ENCODE data around the gene PCNX2. TPM values are rescaled to one million over a fixed set of nuclear protein-coding genes. Genes with fewer than 3 reads are reported as not detected.

The PCNX2 gene
- total and polyA plus RNA-seq, 4 experiments from 2014 or later: 1.8 to 109 (median 55.7) TPM

GRCh38 chr1:232991238-232991637 lies 304.3 kb downstream of the PCNX2 start:
- no peaks in the 10 kb centered on the region for H3K27me3 ChIP-seq (ENCODE audit: insufficient read depth, low read length)
- Mint-ChIP-seq H3K4me3 (no peak overlapping the region), H3K36me3 (peaks cover 53 to 56% of the 10 kb centered on the region in 2 donors), H3K27me3 (no peaks in the 10 kb centered on the region), H3K27ac (peak overlapping the region in 3 of 7 donors; percentile 22 to 76 (median 74)), H3K4me1 (no peaks in the 10 kb centered on the region), H3K9me3 (peaks cover 0 to 16% (median 10%) of the 10 kb centered on the region in 8 donors)
- no peak overlapping the region for H3K4me3 ChIP-seq (ENCODE audit: low read length in 2 of 2)
- H3K4me1 ChIP-seq (ENCODE audit: insufficient read depth, low read length): no peaks in the 10 kb centered on the region
- no peaks in the 10 kb centered on the region for H3K9me3 ChIP-seq (ENCODE audit: control insufficient read depth in 1 of 2, low read length in 2 of 2)
- no peak overlapping the region for H3K27ac ChIP-seq (ENCODE audit: low read depth, low read length)
- ChIA-PET POLR2A (ENCODE audit: partially characterized antibody) (interaction anchor here (1.4 kb wide), 1 partner anchor 9 kb away, joined by 3 read pairs; no protein-coding TSS in a partner anchor), CTCF (ENCODE audit: partially characterized antibody) (interaction anchor here (1.4 kb wide), 1 partner anchor 14 kb away, joined by 4 read pairs; no protein-coding TSS in a partner anchor)
- H3K36me3 ChIP-seq (ENCODE audit: insufficient read depth, low read length): no peaks in the 10 kb centered on the region
- intact Hi-C loops (cut with micrococcal nuclease): no loop called here
- DNase-seq: no peak

- H3K36me3 Mint-ChIP-seq: peaks cover 48 to 51% of the 10 kb centered on the region in 2 donors
- no peak overlapping the region for H3K27ac ChIP-seq (ENCODE audit: low read depth, low read length)
- no peaks in the 10 kb centered on the region for H3K27me3 ChIP-seq (ENCODE audit: insufficient read depth, low read length)
- CTCF ChIA-PET (ENCODE audit: partially characterized antibody): interaction anchor here (1.2 to 1.4 kb wide), 2 partner anchors 13 to 15 kb away, joined by 3 to 4 read pairs; no protein-coding TSS in a partner anchor
- H3K9me3 Mint-ChIP-seq: peaks cover 0 to 16% (median 10%) of the 10 kb centered on the region in 8 donors
- no peak overlapping the region for H3K4me3 ChIP-seq (ENCODE audit: low read length in 2 of 2)
- no peak overlapping the region for H3K4me3 Mint-ChIP-seq
- H3K9me3 ChIP-seq (ENCODE audit: control insufficient read depth in 1 of 2, low read length in 2 of 2): no peaks in the 10 kb centered on the region
- H3K27ac Mint-ChIP-seq: peak overlapping the region in 3 of 7 donors; percentile 22 to 76 (median 55)
- H3K4me1 Mint-ChIP-seq: no peaks in the 10 kb centered on the region
- H3K36me3 ChIP-seq (ENCODE audit: insufficient read depth, low read length): peaks cover 3% of the 10 kb centered on the region
- POLR2A ChIA-PET (ENCODE audit: partially characterized antibody): interaction anchor here (0.6 to 1.4 kb wide), 2 partner anchors 8 to 28 kb away, joined by 3 read pairs; no protein-coding TSS in a partner anchor
- intact Hi-C loops (cut with micrococcal nuclease): no loop called here
- DNase-seq: no peak
- no peaks in the 10 kb centered on the region for H3K27me3 Mint-ChIP-seq
- H3K4me1 ChIP-seq (ENCODE audit: insufficient read depth, low read length): no peaks in the 10 kb centered on the region
Observed at GRCh38 chr1:232990176-232991128, 305.1 kb downstream of the PCNX2 start.

GRCh38 chr1:232988572-232989040 lies 306.9 kb downstream of the PCNX2 start:
- Mint-ChIP-seq H3K27ac (peak overlapping the region in 1 of 7 donors; percentile 36), H3K4me3 (no peak overlapping the region), H3K9me3 (peaks cover 0 to 8% (median 2%) of the 10 kb centered on the region in 8 donors), H3K27me3 (no peaks in the 10 kb centered on the region), H3K4me1 (no peaks in the 10 kb centered on the region), H3K36me3 (peaks cover 41 to 44% of the 10 kb centered on the region in 2 donors)
- intact Hi-C loops (cut with micrococcal nuclease): no loop called here
- H3K27ac ChIP-seq (ENCODE audit: low read depth, low read length): no peak overlapping the region
- no peaks in the 10 kb centered on the region for H3K9me3 ChIP-seq (ENCODE audit: control insufficient read depth in 1 of 2, low read length in 2 of 2)
- CTCF ChIA-PET (ENCODE audit: partially characterized antibody): interaction anchor here (0.8 kb wide), 1 partner anchor 1648 kb away, joined by 3 read pairs; no protein-coding TSS in a partner anchor
- no peaks in the 10 kb centered on the region for H3K27me3 ChIP-seq (ENCODE audit: insufficient read depth, low read length)
- H3K4me1 ChIP-seq (ENCODE audit: insufficient read depth, low read length): no peaks in the 10 kb centered on the region
- no peak for DNase-seq
- H3K36me3 ChIP-seq (ENCODE audit: insufficient read depth, low read length): peaks cover 6% of the 10 kb centered on the region
- POLR2A ChIA-PET (ENCODE audit: partially characterized antibody): no interaction called here
- no peak overlapping the region for H3K4me3 ChIP-seq (ENCODE audit: low read length in 2 of 2)

- Mint-ChIP-seq H3K36me3 (peaks cover 35 to 40% of the 10 kb centered on the region in 2 donors), H3K27ac (no peak overlapping the region), H3K27me3 (no peaks in the 10 kb centered on the region), H3K4me3 (no peak overlapping the region), H3K9me3 (peaks cover 0 to 1% (median 0%) of the 10 kb centered on the region in 8 donors), H3K4me1 (no peaks in the 10 kb centered on the region)
- Histone ChIP-seq H3K27ac (ENCODE audit: low read depth, low read length) (no peak overlapping the region), H3K27me3 (ENCODE audit: insufficient read depth, low read length) (no peaks in the 10 kb centered on the region), H3K4me1 (ENCODE audit: insufficient read depth, low read length) (no peaks in the 10 kb centered on the region), H3K4me3 (ENCODE audit: low read length in 2 of 2) (no peak overlapping the region), H3K9me3 (ENCODE audit: control insufficient read depth in 1 of 2, low read length in 2 of 2) (no peaks in the 10 kb centered on the region), H3K36me3 (ENCODE audit: insufficient read depth, low read length) (peaks cover 6% of the 10 kb centered on the region)
- POLR2A ChIA-PET (ENCODE audit: partially characterized antibody): no interaction called here
- intact Hi-C loops (cut with micrococcal nuclease): no loop called here
- CTCF ChIA-PET (ENCODE audit: partially characterized antibody): no interaction called here
- no peak for DNase-seq
Observed at GRCh38 chr1:232987774-232988140, 307.8 kb downstream of the PCNX2 start.

GRCh38 chr1:232987046-232987773 lies 308.3 kb downstream of the PCNX2 start:
- Mint-ChIP-seq H3K36me3 (peaks cover 30 to 36% of the 10 kb centered on the region in 2 donors), H3K27me3 (no peaks in the 10 kb centered on the region), H3K4me1 (no peaks in the 10 kb centered on the region), H3K9me3 (no peaks in the 10 kb centered on the region), H3K4me3 (no peak overlapping the region), H3K27ac (peak overlapping the region in 1 of 7 donors; percentile 15)
- Histone ChIP-seq H3K36me3 (ENCODE audit: insufficient read depth, low read length) (peaks cover 6% of the 10 kb centered on the region), H3K9me3 (ENCODE audit: control insufficient read depth in 1 of 2, low read length in 2 of 2) (no peaks in the 10 kb centered on the region), H3K4me1 (ENCODE audit: insufficient read depth, low read length) (no peaks in the 10 kb centered on the region), H3K27ac (ENCODE audit: low read depth, low read length) (no peak overlapping the region), H3K4me3 (ENCODE audit: low read length in 2 of 2) (no peak overlapping the region), H3K27me3 (ENCODE audit: insufficient read depth, low read length) (no peaks in the 10 kb centered on the region)
- no peak for DNase-seq
- intact Hi-C loops (cut with micrococcal nuclease): no loop called here
- POLR2A ChIA-PET (ENCODE audit: partially characterized antibody): no interaction called here
- CTCF ChIA-PET (ENCODE audit: partially characterized antibody): no interaction called here

GRCh38 chr1:232986527-232986922 lies 309.0 kb downstream of the PCNX2 start:
- Mint-ChIP-seq H3K36me3 (peaks cover 24 to 34% of the 10 kb centered on the region in 2 donors), H3K4me3 (no peak overlapping the region), H3K27me3 (no peaks in the 10 kb centered on the region), H3K4me1 (no peaks in the 10 kb centered on the region), H3K9me3 (no peaks in the 10 kb centered on the region), H3K27ac (no peak overlapping the region)
- H3K4me1 ChIP-seq (ENCODE audit: insufficient read depth, low read length): no peaks in the 10 kb centered on the region
- H3K27me3 ChIP-seq (ENCODE audit: insufficient read depth, low read length): no peaks in the 10 kb centered on the region
- CTCF ChIA-PET (ENCODE audit: partially characterized antibody): no interaction called here
- no peak overlapping the region for H3K4me3 ChIP-seq (ENCODE audit: low read length in 2 of 2)
- peaks cover 6% of the 10 kb centered on the region for H3K36me3 ChIP-seq (ENCODE audit: insufficient read depth, low read length)
- no peak overlapping the region for H3K27ac ChIP-seq (ENCODE audit: low read depth, low read length)
- no peaks in the 10 kb centered on the region for H3K9me3 ChIP-seq (ENCODE audit: control insufficient read depth in 1 of 2, low read length in 2 of 2)
- DNase-seq: no peak
- intact Hi-C loops (cut with micrococcal nuclease): no loop called here
- POLR2A ChIA-PET (ENCODE audit: partially characterized antibody): no interaction called here
